Smooth muscle cell (in vitro differentiated cells): ENCODE results near the gene EPHB2. TPM values are rescaled to one million over a fixed set of nuclear protein-coding genes. Genes with fewer than 3 reads are reported as not detected.

Experiments used
- DNase-seq: peaks from one replicate; lab custom pipeline; 2025; ENCODE audit not compliant: unreplicated experiment; lab: John Stamatoyannopoulos, UW
- H2AFZ ChIP-seq: fragments of 200-600 bp; sonication (generic); 2 replicates; pipeline ENCODE4 v1.6.0; 2016; ENCODE audit warnings: antibody characterized with exemption, low read depth, mild to moderate bottlenecking
- H3F3A ChIP-seq: fragments of 200-600 bp; sonication (generic); 2 replicates; pipeline ENCODE4 v1.6.0; 2017; ENCODE audit warnings: antibody characterized with exemption, low read depth
- H3K27ac ChIP-seq: fragments of 200-600 bp; sonication (generic); 2 replicates; pipeline ENCODE4 v1.5.1; 2016; ENCODE audit warnings: low read depth, mild to moderate bottlenecking
- H3K27me3 ChIP-seq: fragments of 200-600 bp; sonication (generic); 2 replicates; pipeline ENCODE4 v1.6.1; 2016; ENCODE audit warnings: low read depth, mild to moderate bottlenecking
- H3K36me3 ChIP-seq: fragments of 200-600 bp; sonication (generic); 2 replicates; pipeline ENCODE4 v1.5.1; 2016; ENCODE audit warnings: low read depth
- H3K4me1 ChIP-seq: fragments of 200-600 bp; sonication (generic); 2 replicates; pipeline ENCODE4 v1.5.1; 2016; ENCODE audit warnings: low read depth
- H3K4me2 ChIP-seq: fragments of 200-600 bp; sonication (generic); 2 replicates; pipeline ENCODE4 v1.6.0; 2016; ENCODE audit warnings: mild to moderate bottlenecking
- H3K4me3 ChIP-seq: fragments of 200-600 bp; sonication (generic); 2 replicates; pipeline ENCODE4 v1.5.1; 2016; ENCODE audit warnings: mild to moderate bottlenecking
- H3K79me2 ChIP-seq: fragments of 200-600 bp; sonication (generic); 2 replicates; pipeline ENCODE4 v1.6.0; 2016; ENCODE audit warnings: low read depth, mild to moderate bottlenecking
- H3K9ac ChIP-seq: fragments of 200-600 bp; sonication (generic); 2 replicates; pipeline ENCODE4 v1.6.0; 2016; ENCODE audit warnings: low read depth
- H3K9me3 ChIP-seq: fragments of 200-600 bp; sonication (generic); replicated peaks from 2 replicates; pipeline ENCODE4 v1.5.1; 2016; ENCODE audit warnings: low read depth
- H4K20me1 ChIP-seq: fragments of 200-600 bp; sonication (generic); 2 replicates; pipeline ENCODE4 v1.6.0; 2016; ENCODE audit warnings: low read depth
- WGBS: methylation state at CpG from one replicate; pipeline ENCODE4 v1.1.7; 2016; ENCODE audit warnings: low lambda C conversion rate; 5-methylcytosine and 5-hydroxymethylcytosine counted together
- polyA plus RNA-seq: library from polyadenylated mRNA; unstranded; fragments of >200 nt; fragmentation: Nextera tagmentation; extraction: Ambion mirVana; gene quantifications from 2 replicates; pipeline ENCODE4 v1.2.1, GENCODE V29; 2016
- total RNA-seq: library from RNA; depleted of rRNA; stranded (reverse); fragments of >200 nt; gene quantifications from 2 replicates; pipeline ENCODE4 v1.2.3, GENCODE V29; 2014
- TF ChIP-seq, protein P1 (sequence below): fragments of 200-600 bp; sonication (generic); IDR thresholded peaks from 2 replicates; pipeline ENCODE4 v1.5.1; 2017; ENCODE audit warnings: borderline replicate concordance, mild to moderate bottlenecking, antibody characterized with exemption; ENCODE audit not compliant: insufficient read depth, poor library complexity, severe bottlenecking

EPHB2 gene
- total and polyA plus RNA-seq, 2 experiments from 2014 or later, result 1.1 to 6.7 TPM

DNA sequence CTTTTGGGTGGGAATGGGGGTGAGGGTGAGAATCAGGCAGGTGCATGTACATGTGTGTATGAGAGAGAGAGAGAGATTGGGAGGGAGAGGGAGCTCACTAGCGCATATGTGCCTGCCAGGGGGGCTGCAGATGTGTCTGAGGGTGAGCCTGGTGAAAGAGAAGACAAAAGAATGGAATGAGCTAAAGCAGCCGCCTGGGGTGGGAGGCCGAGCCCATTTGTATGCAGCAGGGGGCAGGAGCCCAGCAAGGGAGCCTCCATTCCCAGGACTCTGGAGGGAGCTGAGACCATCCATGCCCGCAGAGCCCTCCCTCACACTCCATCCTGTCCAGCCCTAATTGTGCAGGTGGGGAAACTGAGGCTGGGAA lies 95.0 kb downstream of the EPHB2 start:
- Histone ChIP-seq H3K27me3 (peaks cover 56% of the 10 kb centered on the region), H3K9ac (no peak overlapping the region), H3K79me2 (no peaks in the 10 kb centered on the region), H4K20me1 (peaks cover 31% of the 10 kb centered on the region), H2AFZ (no peak overlapping the region), H3K9me3 (no peaks in the 10 kb centered on the region), H3K4me2 (no peak overlapping the region), H3K4me1 (peaks cover 44% of the 10 kb centered on the region), H3F3A (peaks cover 18% of the 10 kb centered on the region), H3K27ac (no peak overlapping the region), H3K4me3 (no peak overlapping the region), H3K36me3 (no peaks in the 10 kb centered on the region)
- 68% methylated on average over 4 of the region's 4 CpGs for WGBS
- TF ChIP-seq, protein P1, sequence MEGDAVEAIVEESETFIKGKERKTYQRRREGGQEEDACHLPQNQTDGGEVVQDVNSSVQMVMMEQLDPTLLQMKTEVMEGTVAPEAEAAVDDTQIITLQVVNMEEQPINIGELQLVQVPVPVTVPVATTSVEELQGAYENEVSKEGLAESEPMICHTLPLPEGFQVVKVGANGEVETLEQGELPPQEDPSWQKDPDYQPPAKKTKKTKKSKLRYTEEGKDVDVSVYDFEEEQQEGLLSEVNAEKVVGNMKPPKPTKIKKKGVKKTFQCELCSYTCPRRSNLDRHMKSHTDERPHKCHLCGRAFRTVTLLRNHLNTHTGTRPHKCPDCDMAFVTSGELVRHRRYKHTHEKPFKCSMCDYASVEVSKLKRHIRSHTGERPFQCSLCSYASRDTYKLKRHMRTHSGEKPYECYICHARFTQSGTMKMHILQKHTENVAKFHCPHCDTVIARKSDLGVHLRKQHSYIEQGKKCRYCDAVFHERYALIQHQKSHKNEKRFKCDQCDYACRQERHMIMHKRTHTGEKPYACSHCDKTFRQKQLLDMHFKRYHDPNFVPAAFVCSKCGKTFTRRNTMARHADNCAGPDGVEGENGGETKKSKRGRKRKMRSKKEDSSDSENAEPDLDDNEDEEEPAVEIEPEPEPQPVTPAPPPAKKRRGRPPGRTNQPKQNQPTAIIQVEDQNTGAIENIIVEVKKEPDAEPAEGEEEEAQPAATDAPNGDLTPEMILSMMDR, result no peak
- no peak for DNase-seq

DNA sequence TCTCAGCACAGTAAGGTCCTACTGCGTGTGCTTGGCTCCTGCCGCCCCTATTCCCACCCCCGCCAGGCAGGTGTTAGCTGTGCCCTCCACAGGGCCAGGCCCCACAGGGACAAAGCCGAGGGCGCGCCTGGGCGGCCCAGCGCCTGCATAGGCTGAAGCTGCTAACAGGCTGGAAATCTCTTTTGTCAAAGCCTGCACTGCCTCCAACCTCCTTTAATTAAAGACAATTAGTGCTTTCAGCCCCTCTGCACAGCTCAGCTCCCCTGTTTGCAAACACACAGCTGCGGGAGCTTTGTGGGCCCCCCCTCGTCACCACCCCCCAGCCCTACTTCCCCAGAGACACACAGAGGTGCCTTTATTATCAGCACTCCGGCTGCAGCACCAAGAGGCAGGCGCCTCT lies 95.9 kb downstream of the EPHB2 start:
- Histone ChIP-seq H3K9ac (no peak overlapping the region), H2AFZ (no peak overlapping the region), H3K36me3 (no peaks in the 10 kb centered on the region), H3K4me3 (no peak overlapping the region), H3K79me2 (no peaks in the 10 kb centered on the region), H4K20me1 (peaks cover 26% of the 10 kb centered on the region), H3K9me3 (no peaks in the 10 kb centered on the region), H3K27me3 (peaks cover 56% of the 10 kb centered on the region), H3K27ac (no peak overlapping the region), H3K4me2 (no peak overlapping the region), H3F3A (peaks cover 18% of the 10 kb centered on the region), H3K4me1 (peaks cover 39% of the 10 kb centered on the region)
- TF ChIP-seq, protein P1, result no peak
- DNase-seq, result no peak
- 79% methylated on average over 12 of the region's 12 CpGs for WGBS

- 96% methylated on average over 4 of the region's 4 CpGs for WGBS
- no peak overlapping the region for H3K27ac ChIP-seq
- TF ChIP-seq, protein P1, result no peak
- no peak overlapping the region for H3K9ac ChIP-seq
- H3K9me3 ChIP-seq, result no peaks in the 10 kb centered on the region
- no peaks in the 10 kb centered on the region for H3K36me3 ChIP-seq
- H3K79me2 ChIP-seq, result no peaks in the 10 kb centered on the region
- H3K27me3 ChIP-seq, result peaks cover 60% of the 10 kb centered on the region
- no peak overlapping the region for H2AFZ ChIP-seq
- peaks cover 18% of the 10 kb centered on the region for H3F3A ChIP-seq
- H4K20me1 ChIP-seq, result peaks cover 26% of the 10 kb centered on the region
- no peak overlapping the region for H3K4me3 ChIP-seq
- peaks cover 33% of the 10 kb centered on the region for H3K4me1 ChIP-seq
- no peak overlapping the region for H3K4me2 ChIP-seq
- DNase-seq, result no peak
Observed at GRCh38 chr1:22807340-22807739, 96.7 kb downstream of the EPHB2 start.

DNA sequence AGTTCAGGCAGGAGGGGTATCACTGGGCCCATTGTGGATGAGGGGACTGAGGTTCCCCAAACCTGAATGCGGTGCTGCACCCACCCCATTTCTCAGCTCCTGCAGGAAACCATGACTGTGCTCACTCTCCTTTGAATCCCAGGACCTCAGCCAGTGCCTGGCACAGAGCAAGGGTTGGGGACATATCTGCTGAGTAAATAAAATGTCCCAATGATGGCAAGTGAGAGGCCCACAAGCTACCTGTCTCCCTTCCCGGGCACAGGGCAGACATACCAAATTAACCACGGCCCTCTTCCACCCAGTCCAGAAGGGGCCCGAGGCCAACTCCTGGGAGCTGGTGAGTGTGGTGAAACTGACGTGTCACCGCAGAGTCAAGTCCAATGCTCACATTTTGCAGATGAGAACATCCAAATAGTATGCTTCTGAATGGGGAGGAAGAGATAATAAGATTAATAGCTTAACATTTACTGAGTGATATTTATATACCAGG lies 97.6 kb downstream of the EPHB2 start:
- Histone ChIP-seq H3K36me3 (no peaks in the 10 kb centered on the region), H3K9ac (peak overlapping the region; percentile 31), H4K20me1 (peaks cover 26% of the 10 kb centered on the region), H3K4me2 (peak overlapping the region; percentile 51), H3K27ac (peak overlapping the region; percentile 84), H3K79me2 (no peaks in the 10 kb centered on the region), H2AFZ (no peak overlapping the region), H3K4me3 (no peak overlapping the region), H3F3A (peaks cover 18% of the 10 kb centered on the region), H3K27me3 (peaks cover 59% of the 10 kb centered on the region), H3K9me3 (no peaks in the 10 kb centered on the region), H3K4me1 (peaks cover 32% of the 10 kb centered on the region)
- WGBS, result 20% methylated on average over 6 of the region's 6 CpGs
- TF ChIP-seq, protein P1, result no peak
- DNase-seq, result peak; percentile 3
